GM12878 (cell line): ENCODE results near the gene NET1. TPM values are rescaled to one million over a fixed set of nuclear protein-coding genes. Genes with fewer than 3 reads are reported as not detected.

ENCODE experiments used
- ATAC-seq: fragments of 200-7000 bp; cut with Tn5 transposase; 3 replicates; pipeline ENCODE4 v1.9.1; 2020; ENCODE audit warnings: mild to moderate bottlenecking, moderate library complexity
- BruUV-seq: library from RNA; stranded (reverse); fragments of 400-500 nt; replicated peaks from 2 replicates; lab custom pipeline; 2021; lab: Mats Ljungman, UMichigan
- CTCF ChIA-PET: fragments of 300-600 bp; sonication (Branson Sonifier 250); formaldehyde crosslinking; extraction: SDS; loops from one replicate; lab custom pipeline; 2021; ENCODE audit warnings: inconsistent platforms; lab: Yijun Ruan, JAX
- POLR2A ChIA-PET: fragments of 350-600 bp; formaldehyde crosslinking; extraction: SDS; loops from one replicate; lab custom pipeline; 2021; ENCODE audit warnings: inconsistent platforms; lab: Charles Lee
- RAD21 ChIA-PET: fragments of 300-600 bp; sonication (Branson Sonifier 250); formaldehyde crosslinking; loops from one replicate; lab custom pipeline; 2023; ENCODE audit warnings: antibody characterized with exemption; ENCODE audit not compliant: unreplicated experiment; lab: Charles Lee
- SMC1A ChIA-PET: fragments of 300-600 bp; sonication (Branson Sonifier 250); formaldehyde crosslinking; loops from one replicate; lab custom pipeline; 2023; ENCODE audit not compliant: unreplicated experiment, uncharacterized antibody; lab: Charles Lee
- DNase-seq: peaks from one replicate; pipeline ENCODE4 v3.0.0-alpha.2; 2011; ENCODE audit warnings: low read depth, low spot score
- FAIRE-seq: peaks from 3 replicates; lab custom pipeline; 2011; peaks lifted over from hg19 to GRCh38; lab: Jason Lieb, UNC
- H2AFZ ChIP-seq: 2 replicates; pipeline ENCODE4 v1.6.0; 2011; ENCODE audit warnings: low read depth, low read length, control low read depth; ENCODE audit not compliant: control insufficient read depth
- H3K27ac ChIP-seq: 2 replicates; pipeline ENCODE4 v1.5.1; 2011; ENCODE audit warnings: control low read depth; ENCODE audit not compliant: control insufficient read depth, insufficient read depth
- H3K27me3 ChIP-seq, 2 experiments: replicated peaks in 1 of 2; 2 replicates each; pipeline versions ENCODE4 v1.6.0 to v1.6.1; 2011; ENCODE audit warnings: low read length in 1 of 2; ENCODE audit not compliant: control insufficient read depth in 2 of 2, insufficient read depth in 2 of 2
- H3K36me3 ChIP-seq, 2 experiments: 2 replicates each; pipeline ENCODE4 v1.5.1; 2011; ENCODE audit warnings: low read length in 1 of 2; ENCODE audit not compliant: control insufficient read depth in 2 of 2, insufficient read depth in 2 of 2
- H3K4me1 ChIP-seq: 2 replicates; pipeline ENCODE4 v1.6.1; 2011; ENCODE audit warnings: mild to moderate bottlenecking, low read length, moderate library complexity, mixed read lengths; ENCODE audit not compliant: control insufficient read depth, insufficient read depth
- H3K4me2 ChIP-seq: 2 replicates; pipeline ENCODE4 v1.6.0; 2011; ENCODE audit warnings: control low read depth; ENCODE audit not compliant: control insufficient read depth, insufficient read depth
- H3K4me3 ChIP-seq: fragments of 200-600 bp; sonication (generic); 2 replicates; pipeline ENCODE4 v1.5.1; 2016
- H3K79me2 ChIP-seq: 2 replicates; pipeline ENCODE4 v1.6.0; 2011; ENCODE audit warnings: low read length; ENCODE audit not compliant: control insufficient read depth, insufficient read depth
- H3K9ac ChIP-seq: 2 replicates; pipeline ENCODE4 v1.8.0; 2011; ENCODE audit warnings: low read length, control low read depth, mixed read lengths; ENCODE audit not compliant: control insufficient read depth, insufficient read depth
- H3K9me3 ChIP-seq: replicated peaks from 3 replicates; pipeline ENCODE4 v1.5.1; 2011; ENCODE audit warnings: mild to moderate bottlenecking, low read length; ENCODE audit not compliant: control insufficient read depth, insufficient read depth
- H4K20me1 ChIP-seq: 2 replicates; pipeline ENCODE4 v1.6.0; 2011; ENCODE audit not compliant: control insufficient read depth, insufficient read depth
- CREM ChIP-seq: IDR thresholded peaks from 2 replicates; pipeline ENCODE4 v1.6.1; 2014; ENCODE audit warnings: antibody characterized with exemption, low read depth
- GATAD2B ChIP-seq: fragments of 450-650 bp; conservative IDR thresholded peaks from 2 replicates; pipeline ENCODE4 v1.6.1; 2017; ENCODE audit warnings: low read depth, mild to moderate bottlenecking, moderate library complexity
- HCFC1 ChIP-seq: fragments of 150-350 bp; IDR thresholded peaks from 2 replicates; pipeline ENCODE4 v1.6.1; 2014; ENCODE audit warnings: low read length
- HDAC6 ChIP-seq: fragments of 200-600 bp; sonication (generic); IDR thresholded peaks from one replicate; pipeline ENCODE4 v1.8.0; 2017; ENCODE audit warnings: antibody characterized with exemption; ENCODE audit not compliant: unreplicated experiment
- KAT2A ChIP-seq: conservative IDR thresholded peaks from 2 replicates; pipeline ENCODE4 v1.6.1; 2011; ENCODE audit warnings: low read depth, low read length; ENCODE audit not compliant: control insufficient read depth
- KLF5 ChIP-seq: fragments of 450-650 bp; IDR thresholded peaks from 2 replicates; pipeline ENCODE4 v1.6.1; 2014; ENCODE audit warnings: mild to moderate bottlenecking; ENCODE audit not compliant: partially characterized antibody
- LARP7 ChIP-seq: fragments of 450-650 bp; IDR thresholded peaks from 2 replicates; pipeline ENCODE4 v1.6.1; 2017; ENCODE audit warnings: mild to moderate bottlenecking
- MXI1 ChIP-seq: fragments of 150-350 bp; IDR thresholded peaks from 2 replicates; pipeline ENCODE4 v1.6.1; 2011; ENCODE audit warnings: low read depth, mild to moderate bottlenecking, inconsistent platforms, low read length, improper control_type of control experiment
- RFX5 ChIP-seq: IDR thresholded peaks from 2 replicates; pipeline ENCODE4 v1.6.1; 2011; ENCODE audit warnings: low read depth, low read length, improper control_type of control experiment
- SMAD1 ChIP-seq: fragments of 450-650 bp; IDR thresholded peaks from 2 replicates; pipeline ENCODE4 v1.6.1; 2018; ENCODE audit warnings: mild to moderate bottlenecking, low read depth; ENCODE audit not compliant: partially characterized antibody
- WGBS: methylation state at CpG from one replicate; pipeline ENCODE4 v1.1.6; 2016; ENCODE audit warnings: low lambda C conversion rate; ENCODE audit not compliant: insufficient replicate concordance, insufficient coverage; ENCODE audit errors: missing lambda C conversion rate; 5-methylcytosine and 5-hydroxymethylcytosine counted together
- in situ Hi-C: fragments of 300-500 bp; cut with MboI; formaldehyde crosslinking; loops from 9 replicates; pipeline ENCODE4 v1.14.3; 2018; ENCODE audit warnings: mixed read lengths
- intact Hi-C: fragments of 100-400 bp; cut with micrococcal nuclease; formaldehyde crosslinking; loops from one replicate; pipeline ENCODE4 v1.14.2; 2022; ENCODE audit not compliant: unreplicated experiment
- polyA plus RNA-seq, 11 experiments: library from polyadenylated mRNA; depleted of rRNA in 4 of 11; unstranded in 6 of 11; stranded (reverse) in 5 of 11; fragments of >200 nt; fragmentation: Nextera tagmentation in 4 of 11; fragmentation: Illumina TruSeq in 1 of 11; extraction: Ambion mirVana in 4 of 11; extraction: Trizol in 1 of 11; gene quantifications; 1 replicate in 1 of 11; 2 replicates in 10 of 11; pipeline versions ENCODE4 v1.2.1 to v1.2.3, GENCODE V29; 2011 to 2016; ENCODE audit warnings: inconsistent platforms in 2 of 11, missing spikeins in 2 of 11, low read depth in 1 of 11
- total RNA-seq, 4 experiments: library from RNA; depleted of rRNA in 3 of 4; stranded (reverse); fragments of >200 nt in 3 of 4; fragmentation: Illumina TruSeq in 1 of 4; extraction: Trizol in 1 of 4; gene quantifications; 2 replicates each; pipeline versions ENCODE4 v1.2.1 to v1.2.3, GENCODE V29; 2013 to 2021
- TF ChIP-seq, protein P1 (sequence below): IDR thresholded peaks from 2 replicates; pipeline ENCODE4 v1.6.1; 2011; ENCODE audit warnings: borderline replicate concordance, low read depth, mild to moderate bottlenecking, moderate library complexity, mixed read lengths, low read length; ENCODE audit not compliant: insufficient read depth; ENCODE audit errors: extremely low read length
- TF ChIP-seq, protein P2 (sequence below): fragments of 450-650 bp; IDR thresholded peaks from 2 replicates; pipeline ENCODE4 v1.6.1; 2016; ENCODE audit warnings: mild to moderate bottlenecking

Gene NET1
- total and polyA plus RNA-seq, 10 of the 15 experiments (the other 5 are each of a cell fraction or from before 2014, with no cell fraction given): 6.5 to 22.7 (median 18.4) TPM

- 50% methylated on average over 3 of the region's 3 CpGs for WGBS
- ChIA-PET CTCF (interaction anchor here (0.6 to 18.0 kb wide), 6 partner anchors 13 to 639 kb away, joined by 3 to 535 read pairs (median 6); no protein-coding TSS in a partner anchor), POLR2A (interaction anchor here (1.2 kb wide), 1 partner anchor 21 kb away, joined by 3 read pairs; no protein-coding TSS in a partner anchor), SMC1A (interaction anchor here (1.6 to 2.2 kb wide), 3 partner anchors 134 to 176 kb away, joined by 6 to 21 read pairs (median 8); no protein-coding TSS in a partner anchor), RAD21 (interaction anchor here (1.1 to 11.0 kb wide), 2 partner anchors 135 to 175 kb away, joined by 3 to 136 read pairs; no protein-coding TSS in a partner anchor)
- peaks cover 42% of the 10 kb centered on the region for H3K4me1 ChIP-seq
- DNase-seq (no peak), ATAC-seq (no peak), FAIRE-seq (no peak)
- H3K4me3 ChIP-seq: no peak overlapping the region
- H3K36me3 ChIP-seq: peaks cover 0 to 3% of the 10 kb centered on the region in 2 experiments; a peak in 2 of 4 replicates
- peak overlapping the region; percentile 62 for H3K4me2 ChIP-seq
- H2AFZ ChIP-seq: no peak overlapping the region
- intact Hi-C loops (loop anchor here (1.0 to 10.0 kb wide), 2 partner anchors 138 to 418 kb away; no protein-coding TSS in a partner anchor), in situ Hi-C loops (no loop called here)
- H3K9ac ChIP-seq: no peak overlapping the region
- H3K79me2 ChIP-seq: no peaks in the 10 kb centered on the region; the same call in 1 of the 2 replicates
- no peaks in the 10 kb centered on the region for H3K27me3 ChIP-seq
- BruUV-seq: no TSS peak
- no peak for TF ChIP-seq CREM
- TF ChIP-seq, protein P1, sequence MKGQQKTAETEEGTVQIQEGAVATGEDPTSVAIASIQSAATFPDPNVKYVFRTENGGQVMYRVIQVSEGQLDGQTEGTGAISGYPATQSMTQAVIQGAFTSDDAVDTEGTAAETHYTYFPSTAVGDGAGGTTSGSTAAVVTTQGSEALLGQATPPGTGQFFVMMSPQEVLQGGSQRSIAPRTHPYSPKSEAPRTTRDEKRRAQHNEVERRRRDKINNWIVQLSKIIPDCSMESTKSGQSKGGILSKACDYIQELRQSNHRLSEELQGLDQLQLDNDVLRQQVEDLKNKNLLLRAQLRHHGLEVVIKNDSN: no peak
- TF ChIP-seq LARP7: no peak
- TF ChIP-seq MXI1: no peak
- TF ChIP-seq HDAC6: no peak
- TF ChIP-seq SMAD1: no peak
- no peak for TF ChIP-seq RFX5
- TF ChIP-seq HCFC1: no peak
- no peak for TF ChIP-seq KLF5
- TF ChIP-seq GATAD2B: no peak
- TF ChIP-seq, protein P2, sequence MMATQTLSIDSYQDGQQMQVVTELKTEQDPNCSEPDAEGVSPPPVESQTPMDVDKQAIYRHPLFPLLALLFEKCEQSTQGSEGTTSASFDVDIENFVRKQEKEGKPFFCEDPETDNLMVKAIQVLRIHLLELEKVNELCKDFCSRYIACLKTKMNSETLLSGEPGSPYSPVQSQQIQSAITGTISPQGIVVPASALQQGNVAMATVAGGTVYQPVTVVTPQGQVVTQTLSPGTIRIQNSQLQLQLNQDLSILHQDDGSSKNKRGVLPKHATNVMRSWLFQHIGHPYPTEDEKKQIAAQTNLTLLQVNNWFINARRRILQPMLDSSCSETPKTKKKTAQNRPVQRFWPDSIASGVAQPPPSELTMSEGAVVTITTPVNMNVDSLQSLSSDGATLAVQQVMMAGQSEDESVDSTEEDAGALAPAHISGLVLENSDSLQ: no peak
- TF ChIP-seq KAT2A: no peak
- H3K9me3 ChIP-seq: no peaks in the 10 kb centered on the region
- H3K27ac ChIP-seq: no peak overlapping the region
- H4K20me1 ChIP-seq: no peaks in the 10 kb centered on the region
Measured at GRCh38 chr10:5447056-5447455, 34.7 kb downstream of the NET1 start.
